ENCODE data around the gene UBE2L3. TPM values are rescaled to one million over a fixed set of nuclear protein-coding genes. Genes with fewer than 3 reads are reported as not detected.

UBE2L3 gene
- total and polyA plus RNA-seq, 2 of the 13 experiments (the other 11 are each of a cell fraction or from before 2014, with no cell fraction given) = 30.2 to 58.1 TPM

DNA sequence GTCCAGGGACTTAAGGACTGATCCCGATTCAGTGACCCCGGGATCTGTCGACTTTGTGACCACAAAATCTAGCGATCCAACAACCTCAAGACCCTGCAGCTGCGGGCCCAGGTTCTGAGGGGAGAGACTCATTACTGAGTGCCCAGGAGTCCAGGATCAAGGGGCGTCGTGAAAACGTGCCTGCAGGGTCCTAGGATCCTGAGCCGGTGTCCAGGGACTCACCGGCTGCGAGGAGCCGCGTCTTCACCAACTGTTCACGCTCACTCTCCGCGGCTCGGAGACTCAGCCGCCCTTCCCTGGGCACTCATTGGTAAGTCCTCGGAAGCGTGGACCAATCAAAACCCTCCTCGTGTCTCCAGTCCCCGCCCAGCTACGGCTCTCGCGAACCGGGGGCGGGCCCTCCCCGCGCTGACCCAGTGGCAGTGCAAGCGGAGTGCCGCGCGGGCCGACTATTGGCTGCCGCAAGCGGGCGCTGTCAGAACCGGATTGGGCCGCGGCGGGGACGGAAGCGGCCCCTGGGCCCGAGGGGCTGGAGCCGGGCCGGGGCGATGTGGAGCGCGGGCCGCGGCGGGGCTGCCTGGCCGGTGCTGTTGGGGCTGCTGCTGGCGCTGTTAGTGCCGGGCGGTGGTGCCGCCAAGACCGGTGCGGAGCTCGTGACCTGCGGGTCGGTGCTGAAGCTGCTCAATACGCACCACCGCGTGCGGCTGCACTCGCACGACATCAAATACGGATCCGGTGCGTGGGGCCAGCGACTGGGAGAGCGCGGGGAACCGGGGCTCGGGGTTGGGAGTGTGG, 74.5 kb downstream of the UBE2L3 start, which contains the start of gene SDF2L1 (continued):
- no peak for TF ChIP-seq ZEB1 (IDR thresholded peaks at IDR 0.05; ENCODE audit: insufficient replicate concordance, low read depth)
- TF ChIP-seq, protein P1, sequence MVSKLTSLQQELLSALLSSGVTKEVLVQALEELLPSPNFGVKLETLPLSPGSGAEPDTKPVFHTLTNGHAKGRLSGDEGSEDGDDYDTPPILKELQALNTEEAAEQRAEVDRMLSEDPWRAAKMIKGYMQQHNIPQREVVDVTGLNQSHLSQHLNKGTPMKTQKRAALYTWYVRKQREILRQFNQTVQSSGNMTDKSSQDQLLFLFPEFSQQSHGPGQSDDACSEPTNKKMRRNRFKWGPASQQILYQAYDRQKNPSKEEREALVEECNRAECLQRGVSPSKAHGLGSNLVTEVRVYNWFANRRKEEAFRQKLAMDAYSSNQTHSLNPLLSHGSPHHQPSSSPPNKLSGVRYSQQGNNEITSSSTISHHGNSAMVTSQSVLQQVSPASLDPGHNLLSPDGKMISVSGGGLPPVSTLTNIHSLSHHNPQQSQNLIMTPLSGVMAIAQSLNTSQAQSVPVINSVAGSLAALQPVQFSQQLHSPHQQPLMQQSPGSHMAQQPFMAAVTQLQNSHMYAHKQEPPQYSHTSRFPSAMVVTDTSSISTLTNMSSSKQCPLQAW (CRISPR knock-in tag; IDR thresholded peaks at IDR 0.05) = 0 out of 2 replicates have a peak, but pooled peaks have one; percentile 17
- no peak for TF ChIP-seq HMGA1 (CRISPR knock-in tag; conservative IDR thresholded peaks at IDR 0.05)
- TF ChIP-seq ZNF616 (CRISPR knock-in tag; IDR thresholded peaks at IDR 0.05; ENCODE audit: low read depth) = no peak
- no peak for TF ChIP-seq ZNF12 (CRISPR knock-in tag; IDR thresholded peaks at IDR 0.05)
- TF ChIP-seq, protein P2, sequence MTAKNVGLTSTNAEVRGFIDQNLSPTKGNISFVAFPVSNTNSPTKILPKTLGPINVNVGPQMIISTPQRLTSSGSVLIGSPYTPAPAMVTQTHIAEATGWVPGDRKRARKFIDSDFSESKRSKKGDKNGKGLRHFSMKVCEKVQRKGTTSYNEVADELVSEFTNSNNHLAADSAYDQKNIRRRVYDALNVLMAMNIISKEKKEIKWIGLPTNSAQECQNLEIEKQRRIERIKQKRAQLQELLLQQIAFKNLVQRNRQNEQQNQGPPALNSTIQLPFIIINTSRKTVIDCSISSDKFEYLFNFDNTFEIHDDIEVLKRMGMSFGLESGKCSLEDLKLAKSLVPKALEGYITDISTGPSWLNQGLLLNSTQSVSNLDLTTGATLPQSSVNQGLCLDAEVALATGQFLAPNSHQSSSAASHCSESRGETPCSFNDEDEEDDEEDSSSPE (CRISPR knock-in tag; IDR thresholded peaks at IDR 0.05) = peak; percentile 89
- no peak for TF ChIP-seq ZSCAN21 (CRISPR knock-in tag; IDR thresholded peaks at IDR 0.05; ENCODE audit: borderline replicate concordance)
- TF ChIP-seq FOXA3 (CRISPR knock-in tag; IDR thresholded peaks at IDR 0.05) = no peak
- 0 out of 2 replicates have a peak, but pooled peaks have one; percentile 38 for TF ChIP-seq ZNF761 (CRISPR knock-in tag; conservative IDR thresholded peaks at IDR 0.05)
- TF ChIP-seq, protein P3, sequence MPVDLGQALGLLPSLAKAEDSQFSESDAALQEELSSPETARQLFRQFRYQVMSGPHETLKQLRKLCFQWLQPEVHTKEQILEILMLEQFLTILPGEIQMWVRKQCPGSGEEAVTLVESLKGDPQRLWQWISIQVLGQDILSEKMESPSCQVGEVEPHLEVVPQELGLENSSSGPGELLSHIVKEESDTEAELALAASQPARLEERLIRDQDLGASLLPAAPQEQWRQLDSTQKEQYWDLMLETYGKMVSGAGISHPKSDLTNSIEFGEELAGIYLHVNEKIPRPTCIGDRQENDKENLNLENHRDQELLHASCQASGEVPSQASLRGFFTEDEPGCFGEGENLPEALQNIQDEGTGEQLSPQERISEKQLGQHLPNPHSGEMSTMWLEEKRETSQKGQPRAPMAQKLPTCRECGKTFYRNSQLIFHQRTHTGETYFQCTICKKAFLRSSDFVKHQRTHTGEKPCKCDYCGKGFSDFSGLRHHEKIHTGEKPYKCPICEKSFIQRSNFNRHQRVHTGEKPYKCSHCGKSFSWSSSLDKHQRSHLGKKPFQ (CRISPR knock-in tag; IDR thresholded peaks at IDR 0.05; ENCODE audit: insufficient replicate concordance) = no peak
- TF ChIP-seq NFYB (CRISPR knock-in tag; IDR thresholded peaks at IDR 0.05) = peak; percentile 96
- TF ChIP-seq, protein P4, sequence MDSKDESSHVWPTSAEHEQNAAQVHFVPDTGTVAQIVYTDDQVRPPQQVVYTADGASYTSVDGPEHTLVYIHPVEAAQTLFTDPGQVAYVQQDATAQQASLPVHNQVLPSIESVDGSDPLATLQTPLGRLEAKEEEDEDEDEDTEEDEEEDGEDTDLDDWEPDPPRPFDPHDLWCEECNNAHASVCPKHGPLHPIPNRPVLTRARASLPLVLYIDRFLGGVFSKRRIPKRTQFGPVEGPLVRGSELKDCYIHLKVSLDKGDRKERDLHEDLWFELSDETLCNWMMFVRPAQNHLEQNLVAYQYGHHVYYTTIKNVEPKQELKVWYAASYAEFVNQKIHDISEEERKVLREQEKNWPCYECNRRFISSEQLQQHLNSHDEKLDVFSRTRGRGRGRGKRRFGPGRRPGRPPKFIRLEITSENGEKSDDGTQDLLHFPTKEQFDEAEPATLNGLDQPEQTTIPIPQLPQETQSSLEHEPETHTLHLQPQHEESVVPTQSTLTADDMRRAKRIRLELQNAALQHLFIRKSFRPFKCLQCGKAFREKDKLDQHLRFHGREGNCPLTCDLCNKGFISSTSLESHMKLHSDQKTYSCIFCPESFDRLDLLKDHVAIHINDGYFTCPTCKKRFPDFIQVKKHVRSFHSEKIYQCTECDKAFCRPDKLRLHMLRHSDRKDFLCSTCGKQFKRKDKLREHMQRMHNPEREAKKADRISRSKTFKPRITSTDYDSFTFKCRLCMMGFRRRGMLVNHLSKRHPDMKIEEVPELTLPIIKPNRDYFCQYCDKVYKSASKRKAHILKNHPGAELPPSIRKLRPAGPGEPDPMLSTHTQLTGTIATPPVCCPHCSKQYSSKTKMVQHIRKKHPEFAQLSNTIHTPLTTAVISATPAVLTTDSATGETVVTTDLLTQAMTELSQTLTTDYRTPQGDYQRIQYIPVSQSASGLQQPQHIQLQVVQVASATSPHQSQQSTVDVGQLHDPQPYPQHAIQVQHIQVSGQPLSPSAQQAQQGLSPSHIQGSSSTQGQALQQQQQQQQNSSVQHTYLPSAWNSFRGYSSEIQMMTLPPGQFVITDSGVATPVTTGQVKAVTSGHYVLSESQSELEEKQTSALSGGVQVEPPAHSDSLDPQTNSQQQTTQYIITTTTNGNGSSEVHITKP (CRISPR knock-in tag; IDR thresholded peaks at IDR 0.05; ENCODE audit: low read depth) = no peak
- TF ChIP-seq IKZF4 (CRISPR knock-in tag; IDR thresholded peaks at IDR 0.05; ENCODE audit: borderline replicate concordance, low read depth, not compliant biosample characterization) = no peak
- TF ChIP-seq BRD4 (CRISPR knock-in tag; IDR thresholded peaks at IDR 0.05) = no peak
- no peak for TF ChIP-seq FOXK2 (IDR thresholded peaks at IDR 0.05)
- TF ChIP-seq, protein P5, sequence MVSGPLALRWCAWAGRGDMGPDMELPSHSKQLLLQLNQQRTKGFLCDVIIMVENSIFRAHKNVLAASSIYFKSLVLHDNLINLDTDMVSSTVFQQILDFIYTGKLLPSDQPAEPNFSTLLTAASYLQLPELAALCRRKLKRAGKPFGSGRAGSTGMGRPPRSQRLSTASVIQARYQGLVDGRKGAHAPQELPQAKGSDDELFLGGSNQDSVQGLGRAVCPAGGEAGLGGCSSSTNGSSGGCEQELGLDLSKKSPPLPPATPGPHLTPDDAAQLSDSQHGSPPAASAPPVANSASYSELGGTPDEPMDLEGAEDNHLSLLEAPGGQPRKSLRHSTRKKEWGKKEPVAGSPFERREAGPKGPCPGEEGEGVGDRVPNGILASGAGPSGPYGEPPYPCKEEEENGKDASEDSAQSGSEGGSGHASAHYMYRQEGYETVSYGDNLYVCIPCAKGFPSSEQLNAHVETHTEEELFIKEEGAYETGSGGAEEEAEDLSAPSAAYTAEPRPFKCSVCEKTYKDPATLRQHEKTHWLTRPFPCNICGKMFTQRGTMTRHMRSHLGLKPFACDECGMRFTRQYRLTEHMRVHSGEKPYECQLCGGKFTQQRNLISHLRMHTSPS (CRISPR knock-in tag; IDR thresholded peaks at IDR 0.05; ENCODE audit: low read depth) = no peak
- no peak for TF ChIP-seq SKI (IDR thresholded peaks at IDR 0.05; ENCODE audit: partially characterized antibody)
- TF ChIP-seq SMAD9 (CRISPR knock-in tag; IDR thresholded peaks at IDR 0.05) = no peak
- no peak for TF ChIP-seq SNAI1 (CRISPR knock-in tag; IDR thresholded peaks at IDR 0.05; ENCODE audit: borderline replicate concordance)
